HS-5 (cell line): ENCODE data around the gene ARGLU1.
A peak's percentile ranks its signal among the peaks of the same experiment; 100 is the strongest.

ENCODE experiments used
- DNase-seq: peaks from one replicate; pipeline ENCODE4 v3.0.0-alpha.2; 2012; ENCODE audit warnings: low read depth

ARGLU1 gene

DNA sequence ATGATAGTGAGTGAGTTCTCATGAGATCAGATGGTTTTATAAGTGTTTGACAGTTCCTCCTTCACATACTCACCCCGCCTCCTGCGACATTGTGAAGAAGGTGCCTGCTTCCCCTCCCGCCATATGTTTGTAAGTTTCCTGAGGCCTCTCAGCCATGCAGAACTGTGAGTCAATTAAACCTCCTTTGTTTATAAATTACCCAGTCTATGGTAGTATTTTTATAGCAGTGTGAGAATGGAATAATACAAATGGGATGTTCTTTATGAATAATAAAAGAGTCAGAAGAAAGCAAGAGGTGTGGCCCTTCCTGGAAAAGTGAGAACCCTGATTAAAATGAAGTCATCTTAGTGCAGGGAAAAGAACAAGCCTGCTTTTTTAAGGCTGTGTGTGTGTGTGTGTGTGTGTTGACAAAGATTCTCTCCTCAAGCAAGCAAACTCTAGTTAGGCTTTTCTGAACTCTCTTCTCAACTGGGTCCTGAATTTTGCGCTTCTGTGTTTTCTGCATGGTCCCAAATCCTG, 18.8 kb upstream of the ARGLU1 start:
- no peak for DNase-seq

DNA sequence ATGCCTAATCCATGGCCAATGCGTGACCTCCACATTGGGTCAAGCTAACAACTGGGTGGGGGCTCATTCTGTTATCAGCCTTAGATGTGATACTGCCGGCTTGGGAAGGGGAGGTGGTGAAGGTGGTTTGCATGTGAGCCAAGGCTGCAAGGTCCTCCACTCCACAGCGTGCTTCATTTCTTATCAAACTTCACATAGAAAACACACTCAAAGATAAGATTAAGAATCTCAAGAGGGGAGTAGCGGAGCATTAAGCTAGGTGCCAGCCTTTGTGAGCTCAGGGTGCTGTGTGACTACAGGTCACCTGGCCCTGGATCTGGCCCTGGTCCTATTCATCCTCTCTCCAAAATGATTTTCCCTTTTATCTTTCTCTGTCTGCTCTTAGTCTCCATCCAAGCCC, 13.3 kb upstream of the ARGLU1 start:
- no peak for DNase-seq

GRCh38 chr13:106575896-106576295, 8.0 kb upstream of the ARGLU1 start:
- DNase-seq, result no peak

GRCh38 chr13:106573868-106574267, 5.9 kb upstream of the ARGLU1 start:
- no peak for DNase-seq

GRCh38 chr13:106573284-106573846, 5.4 kb upstream of the ARGLU1 start:
- DNase-seq, result peak; percentile 29

- no peak for DNase-seq
Observed at GRCh38 chr13:106570299-106570852, 2.4 kb upstream of the ARGLU1 start.

DNA sequence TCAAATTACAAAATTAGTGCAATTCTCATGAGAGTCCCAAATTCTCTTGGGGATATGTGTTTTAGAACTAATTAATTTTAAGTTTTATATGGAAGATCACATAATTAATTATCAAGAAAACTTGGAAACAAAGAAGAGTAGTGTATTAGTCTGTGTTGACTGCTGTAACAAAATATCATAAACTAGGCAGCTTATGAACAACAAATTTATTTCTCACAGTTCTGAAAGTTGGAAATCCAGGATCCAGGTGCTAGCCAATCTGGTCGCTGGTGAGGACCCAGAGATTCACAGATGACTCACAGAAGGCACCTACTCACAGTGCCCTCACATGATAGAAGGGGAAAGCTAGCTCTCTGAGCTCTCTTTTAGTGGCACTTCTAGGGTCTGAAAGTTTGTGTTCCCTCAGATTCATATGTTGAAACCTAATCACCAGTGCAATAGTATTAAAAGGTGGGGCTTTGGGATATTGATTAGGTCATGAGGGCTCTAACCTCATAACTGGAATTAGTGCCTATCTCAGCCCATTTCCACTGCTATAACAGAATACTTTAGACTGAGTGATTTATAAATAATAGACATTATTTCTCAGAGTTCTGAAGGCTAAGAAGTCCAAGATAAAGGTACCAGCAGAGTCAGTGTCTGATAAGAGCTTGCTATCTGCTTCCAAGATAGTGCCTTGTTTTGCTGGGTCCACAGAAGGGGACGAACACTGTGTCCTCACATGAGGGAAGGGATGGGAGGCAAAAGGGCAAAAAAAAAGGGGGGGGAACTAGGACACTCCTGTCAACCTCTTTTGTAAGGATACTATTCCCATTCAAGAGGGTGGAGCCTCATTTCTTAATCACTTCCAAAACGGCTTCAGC, 1.5 kb upstream of the ARGLU1 start:
- DNase-seq, result no peak

DNA sequence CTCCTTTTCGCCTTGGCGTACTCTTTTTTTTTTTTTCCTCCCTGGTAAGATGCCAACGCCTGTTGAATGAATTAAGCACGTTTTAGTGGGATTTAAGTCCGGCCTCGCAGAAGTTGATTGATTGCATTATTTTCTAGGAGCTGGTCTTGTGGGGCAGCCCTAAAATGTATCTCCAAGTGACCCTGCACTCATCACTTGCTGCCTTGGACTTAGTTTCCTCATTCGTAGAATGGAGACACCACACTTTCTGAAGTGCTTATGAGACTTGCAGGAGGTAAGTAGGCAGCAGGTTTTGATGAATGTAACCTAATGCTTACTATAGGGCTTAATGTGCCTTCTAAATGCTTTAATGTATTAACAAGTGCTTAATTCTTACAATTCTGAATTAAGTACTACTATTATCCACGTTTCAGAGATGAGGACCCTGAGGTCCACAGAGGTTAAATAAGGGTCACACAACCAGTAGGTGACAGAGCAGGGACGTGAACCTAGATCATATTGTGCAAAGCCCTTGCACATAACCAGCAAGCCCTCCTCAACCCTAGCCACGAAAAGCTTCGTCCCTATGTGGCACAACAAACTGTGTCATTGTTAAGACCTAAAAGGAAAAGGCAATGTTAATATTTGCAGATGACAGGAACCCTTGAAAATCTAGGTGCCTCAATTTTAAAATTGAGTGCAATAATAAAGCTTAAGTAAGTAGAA, 514 bp upstream of the ARGLU1 start:
- DNase-seq, result no peak

GRCh38 chr13:106566641-106567473, 1.1 kb downstream of the ARGLU1 start:
- no peak for DNase-seq

DNA sequence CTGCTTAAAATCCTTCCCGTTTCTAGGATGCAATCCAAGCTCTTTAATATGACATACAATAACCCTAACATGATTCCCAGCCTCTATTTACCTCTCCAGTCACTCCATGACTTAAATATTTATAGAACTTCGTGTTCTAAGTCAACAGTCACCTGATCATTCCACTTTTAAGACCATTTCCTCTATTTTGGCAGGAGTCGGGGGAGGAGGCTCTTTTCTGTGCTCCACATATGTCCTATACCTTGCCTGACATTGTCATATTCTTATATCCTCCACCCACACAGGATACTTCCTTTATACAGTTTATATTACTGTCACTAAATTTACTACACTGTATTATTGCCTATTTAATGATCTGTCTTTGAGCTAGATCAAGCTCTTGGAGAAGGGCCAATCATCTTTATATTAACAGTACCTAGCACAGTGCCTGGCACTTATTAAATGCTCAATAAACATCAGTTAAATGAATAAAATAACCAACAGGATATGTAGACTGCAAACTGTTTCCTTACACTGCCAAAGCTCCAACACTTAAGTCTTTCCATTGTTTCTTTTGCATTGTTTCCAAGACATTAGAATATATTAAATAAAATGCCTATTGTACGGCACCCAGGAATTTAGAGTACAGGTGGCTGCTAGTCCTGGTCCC, 2.7 kb downstream of the ARGLU1 start:
- DNase-seq, result no peak

GRCh38 chr13:106562301-106562700, 5.6 kb downstream of the ARGLU1 start:
- DNase-seq, result no peak

DNA sequence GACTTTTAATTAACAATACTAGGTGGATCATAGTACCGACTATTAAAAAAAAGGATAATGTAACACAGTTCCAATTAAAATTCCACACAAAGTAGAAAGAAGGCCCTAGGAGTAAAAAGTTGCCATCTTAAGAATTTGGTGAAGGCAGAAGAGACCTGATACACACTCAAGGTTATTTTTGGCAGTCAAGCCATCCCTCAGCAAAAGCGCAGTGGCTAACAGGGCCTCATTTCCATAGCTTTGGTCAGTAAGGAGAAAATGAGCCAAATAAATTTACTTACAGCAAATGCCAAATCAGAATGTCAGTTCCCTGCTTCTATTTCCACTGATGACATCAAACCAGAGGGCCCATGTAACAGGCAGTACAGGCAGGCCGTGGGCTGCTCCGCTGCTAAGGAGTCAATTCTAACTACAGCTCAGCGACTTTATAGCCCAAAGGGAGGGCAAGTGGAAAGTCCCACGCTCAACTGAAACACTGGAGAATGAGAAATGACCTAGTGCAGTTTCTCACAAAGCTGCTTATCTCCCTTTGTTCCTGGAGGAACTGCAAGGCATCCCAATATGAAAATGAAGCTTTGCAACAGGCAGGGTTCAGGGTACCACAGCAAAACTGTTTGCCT, 6.3 kb downstream of the ARGLU1 start:
- no peak for DNase-seq

GRCh38 chr13:106560821-106561220, 7.1 kb downstream of the ARGLU1 start:
- DNase-seq, result no peak

- no peak for DNase-seq
Observed at GRCh38 chr13:106558527-106558926, 9.4 kb downstream of the ARGLU1 start.

DNA sequence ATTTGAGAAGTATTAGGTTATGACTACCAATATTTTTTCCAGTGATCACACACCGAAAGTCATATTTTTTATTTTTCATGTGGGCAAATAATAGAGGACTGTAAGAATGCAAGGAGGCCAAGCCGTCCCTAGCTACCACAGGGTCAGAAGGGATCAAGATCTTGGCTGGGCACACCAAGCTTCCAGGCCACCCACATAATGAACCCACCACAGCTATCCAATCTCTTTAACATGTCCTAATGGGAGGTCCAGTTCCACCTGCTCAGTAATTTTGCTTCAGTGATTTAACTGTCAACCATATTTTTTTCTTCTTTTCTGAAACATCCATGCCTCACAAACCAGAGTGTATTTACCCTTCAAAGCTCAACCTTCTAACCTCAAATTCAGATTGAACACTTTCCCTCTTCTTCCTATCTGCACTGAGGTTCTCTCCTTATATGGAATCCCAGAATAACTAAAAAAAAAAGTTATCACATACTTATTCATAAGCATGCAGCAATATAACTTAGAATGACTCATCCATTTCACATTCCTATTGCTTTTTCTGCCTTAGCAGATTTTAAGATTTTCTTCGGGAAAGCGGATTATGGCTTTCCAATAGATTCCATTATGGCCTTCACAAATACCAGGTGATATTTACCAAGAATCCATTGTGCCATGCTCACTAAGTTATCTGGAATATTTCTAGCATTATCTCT, 12.2 kb downstream of the ARGLU1 start:
- no peak for DNase-seq

DNA sequence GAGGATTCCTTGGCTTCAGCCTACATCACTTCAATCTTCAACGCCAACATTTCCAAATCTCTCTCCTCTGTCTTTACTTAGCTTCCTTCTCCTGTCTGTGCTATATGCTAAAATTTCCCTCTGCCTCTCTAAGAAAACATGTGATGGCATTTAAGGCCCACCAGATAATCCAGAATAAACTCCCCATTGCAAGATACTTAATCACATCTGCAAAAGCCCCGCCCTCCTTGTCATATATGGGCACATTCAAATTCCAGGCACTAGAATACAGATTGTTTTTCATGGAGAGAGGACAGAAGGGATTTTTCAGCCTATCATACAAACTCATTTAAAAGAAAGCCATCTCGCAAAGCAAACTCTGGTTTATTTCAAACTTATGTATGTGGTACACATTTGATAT, 16.2 kb downstream of the ARGLU1 start:
- DNase-seq, result no peak

DNA sequence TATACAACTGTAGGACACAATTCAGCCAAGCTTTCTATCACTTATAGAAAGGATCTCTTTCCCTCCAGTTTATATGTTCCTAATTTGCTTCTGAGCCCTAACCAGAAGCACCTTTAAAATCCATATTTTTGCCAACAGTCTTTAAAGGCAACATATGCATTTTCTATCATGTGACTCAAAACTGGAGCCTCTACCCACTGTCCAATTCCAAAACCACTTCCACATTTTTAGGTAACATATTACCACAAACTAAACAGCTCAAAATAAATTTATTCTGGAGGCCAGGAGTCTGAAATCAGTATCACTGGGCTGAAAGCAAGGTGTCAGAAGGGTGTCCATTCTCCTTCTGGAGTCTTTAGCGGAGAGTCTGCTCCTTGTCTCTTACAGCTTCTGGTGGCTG, 16.6 kb downstream of the ARGLU1 start:
- no peak for DNase-seq

GRCh38 chr13:106550570-106551135, 17.3 kb downstream of the ARGLU1 start:
- DNase-seq, result no peak

DNA sequence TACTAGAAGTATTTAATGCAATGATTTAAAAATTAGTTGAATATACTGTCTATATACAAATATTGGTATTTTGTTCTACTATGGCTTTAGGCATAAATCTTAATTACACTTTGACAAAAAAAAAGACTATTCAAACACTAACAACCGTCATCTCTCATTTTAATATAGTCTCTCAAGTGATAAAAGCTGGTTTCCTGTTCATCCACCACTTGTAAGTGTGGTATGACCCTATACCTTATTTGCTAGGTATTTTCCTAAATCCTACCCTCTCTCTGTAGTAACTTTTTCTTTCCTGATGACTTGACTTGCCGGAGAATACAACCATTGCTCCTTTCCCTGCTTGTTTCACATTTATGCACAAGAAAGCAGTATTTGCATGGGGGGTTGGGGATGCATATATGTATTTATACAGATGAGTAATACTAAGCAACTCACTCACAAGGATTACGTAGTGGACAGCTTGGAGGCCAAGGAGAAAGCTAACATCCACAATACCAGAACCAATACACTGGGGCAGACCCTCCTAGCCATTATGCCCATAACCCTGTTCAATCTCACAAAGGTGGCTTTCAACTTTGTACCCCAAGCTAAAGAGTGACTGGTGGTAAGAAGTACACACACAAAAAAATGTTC, 19.8 kb downstream of the ARGLU1 start:
- DNase-seq, result no peak
